ENCODE results near the gene ADGRG4. TPM values are rescaled to one million over a fixed set of nuclear protein-coding genes. Genes with fewer than 3 reads are reported as not detected.

ADGRG4 gene
- total RNA-seq, 1 experiment from 2014 or later = not detected

DNA sequence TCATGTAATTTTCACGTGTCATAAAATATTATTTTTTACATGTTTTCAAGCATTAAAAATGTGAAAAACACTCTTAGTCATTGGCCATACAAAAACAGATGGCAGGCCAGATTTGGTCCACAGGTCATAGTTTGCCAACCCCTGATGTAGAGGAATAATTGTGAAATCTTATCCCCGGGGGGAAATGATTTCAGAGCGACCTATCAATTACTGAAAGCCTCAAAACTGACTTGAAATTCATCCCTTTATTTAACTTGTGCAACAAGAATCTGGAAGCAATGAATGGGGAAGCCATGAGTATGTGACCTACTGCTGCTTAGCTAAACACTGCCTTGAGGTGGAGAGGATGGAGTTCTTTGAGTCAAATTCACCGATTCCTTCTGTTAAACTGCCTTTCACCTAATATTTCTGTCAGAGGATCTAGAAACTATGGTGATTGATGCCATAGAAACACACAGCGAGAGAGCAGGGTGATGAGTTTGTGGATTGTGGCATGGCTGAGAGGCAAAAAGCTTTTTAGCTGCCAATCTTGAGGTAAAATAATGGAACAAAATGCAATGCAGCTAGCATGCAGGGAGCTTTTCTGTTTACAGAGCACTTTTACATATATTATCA lies 156.6 kb downstream of the ADGRG4 start:
- H3K27me3 ChIP-seq (replicated peaks; ENCODE audit: insufficient read depth, low read depth, low read length, poor library complexity) = no peaks in the 10 kb centered on the region
- ChIA-PET POLR2A (ENCODE audit: low non-redundant PET) (no interaction called here), CTCF (no interaction called here)
- TF ChIP-seq CTCF (conservative IDR thresholded peaks at IDR 0.05; ENCODE audit: low read depth, low read length) (no peak), EZH2 (IDR thresholded peaks at IDR 0.05; ENCODE audit: borderline replicate concordance, low read depth, low read length, poor library complexity, severe bottlenecking) (no peak)
- no TSS peak for BruUV-seq (replicated peaks)
- H3K4me1 ChIP-seq (ENCODE audit: insufficient read depth, low read length, poor library complexity, severe bottlenecking) = no peaks in the 10 kb centered on the region
- DNase-seq (ENCODE audit: low spot score) = no peak
- no peak overlapping the region for H3K27ac ChIP-seq (ENCODE audit: low read depth, low read length, poor library complexity, severe bottlenecking)
- H3K4me3 ChIP-seq (ENCODE audit: low read depth, low read length, poor library complexity, severe bottlenecking) = no peak overlapping the region
- no peaks in the 10 kb centered on the region for H3K9me3 ChIP-seq (ENCODE audit: low read depth, low read length, poor library complexity, severe bottlenecking)
- no peaks in the 10 kb centered on the region for H3K36me3 ChIP-seq (ENCODE audit: insufficient read depth, low read length, poor library complexity, severe bottlenecking)
- intact Hi-C loops (cut with micrococcal nuclease; ENCODE audit: unreplicated experiment) = no loop called here

DNA sequence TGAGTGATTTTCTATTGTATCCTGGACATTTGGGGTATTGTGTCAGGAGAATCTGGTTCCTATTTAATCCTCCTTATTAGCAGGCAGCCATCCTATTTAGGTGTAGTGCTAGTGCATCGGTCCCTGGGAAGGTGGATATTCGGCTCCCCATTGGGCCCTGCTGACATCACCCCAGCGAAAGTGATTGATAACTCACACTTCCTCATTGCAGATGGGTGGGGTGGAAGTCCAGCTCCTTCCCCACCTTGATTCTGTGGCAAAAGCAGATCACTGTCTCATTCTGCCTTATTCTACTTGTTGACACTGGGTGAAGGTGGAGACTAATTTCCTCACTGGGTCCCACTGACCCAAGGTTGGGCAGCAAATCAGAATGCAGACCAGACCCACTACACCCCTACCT lies 163.8 kb downstream of the ADGRG4 start:
- Histone ChIP-seq H3K27ac (ENCODE audit: low read depth, low read length, poor library complexity, severe bottlenecking) (no peak overlapping the region), H3K4me3 (ENCODE audit: low read depth, low read length, poor library complexity, severe bottlenecking) (no peak overlapping the region), H3K27me3 (replicated peaks; ENCODE audit: insufficient read depth, low read depth, low read length, poor library complexity) (no peaks in the 10 kb centered on the region), H3K9me3 (ENCODE audit: low read depth, low read length, poor library complexity, severe bottlenecking) (no peaks in the 10 kb centered on the region), H3K36me3 (ENCODE audit: insufficient read depth, low read length, poor library complexity, severe bottlenecking) (no peaks in the 10 kb centered on the region), H3K4me1 (ENCODE audit: insufficient read depth, low read length, poor library complexity, severe bottlenecking) (no peaks in the 10 kb centered on the region)
- intact Hi-C loops (cut with micrococcal nuclease; ENCODE audit: unreplicated experiment) = no loop called here
- CTCF ChIA-PET = no interaction called here
- POLR2A ChIA-PET (ENCODE audit: low non-redundant PET) = no interaction called here
- no TSS peak for BruUV-seq (replicated peaks)
- no peak for DNase-seq (ENCODE audit: low spot score)
- TF ChIP-seq EZH2 (IDR thresholded peaks at IDR 0.05; ENCODE audit: borderline replicate concordance, low read depth, low read length, poor library complexity, severe bottlenecking) (no peak), CTCF (conservative IDR thresholded peaks at IDR 0.05; ENCODE audit: low read depth, low read length) (no peak)

Other genes starting within 250 kb of the ADGRG4 start
- gene FHL1, start 153.4 kb upstream of the ADGRG4 start, total RNA-seq (2021) = 14.9 and 30.7 TPM in 2 replicates
- 12.4 and 12.9 TPM in 2 replicates for gene MAP7D3, start 49.6 kb upstream of the ADGRG4 start, total RNA-seq (2021)
- not detected in 2 replicates for gene BRS3, start 187.0 kb downstream of the ADGRG4 start, total RNA-seq (2021)
- 72.3 and 79.3 TPM in 2 replicates for gene HTATSF1, start 196.6 kb downstream of the ADGRG4 start, total RNA-seq (2021)
- gene VGLL1, start 231.3 kb downstream of the ADGRG4 start, total RNA-seq (2021) = not detected in 2 replicates